BLaER1 treated with 17β-estradiol and CSF1 and Interleukin-3, amounts not matched to agents 10 nM and 100 nM (cell line): Measurements from ENCODE around the gene TMEM156.

Source experiments
- H3K27ac ChIP-seq, 11 experiments: shearing (Covaris generic); formaldehyde crosslinking; 2 replicates each; pipeline ENCODE4 v1.8.1; 2022
- H3K27me3 ChIP-seq, 11 experiments: shearing (Covaris generic); formaldehyde crosslinking; 2 replicates each; pipeline ENCODE4 v1.8.1; 2022
- H3K36me3 ChIP-seq, 11 experiments: shearing (Covaris generic); formaldehyde crosslinking; 2 replicates each; pipeline ENCODE4 v1.8.1; 2022
- H3K4me1 ChIP-seq, 10 experiments: shearing (Covaris generic); formaldehyde crosslinking; 2 replicates each; pipeline ENCODE4 v1.8.1; 2022
- H3K4me2 ChIP-seq, 11 experiments: shearing (Covaris generic); formaldehyde crosslinking; 2 replicates each; pipeline ENCODE4 v1.8.1; 2022
- H3K4me3 ChIP-seq, 10 experiments: shearing (Covaris generic); formaldehyde crosslinking; 2 replicates each; pipeline ENCODE4 v1.8.1; 2022
- H3K9ac ChIP-seq, 11 experiments: shearing (Covaris generic); formaldehyde crosslinking; 2 replicates each; pipeline ENCODE4 v1.8.1; 2022
- H3K9me3 ChIP-seq, 11 experiments: shearing (Covaris generic); formaldehyde crosslinking; replicated peaks in 1 of 11; 2 replicates each; pipeline ENCODE4 v1.8.1; 2022
- H4K20me1 ChIP-seq, 11 experiments: shearing (Covaris generic); formaldehyde crosslinking; 2 replicates each; pipeline ENCODE4 v1.8.1; 2022
- Cebpa-rat ChIP-seq, 11 experiments: shearing (Covaris generic); IDR thresholded peaks; 2 replicates each; pipeline ENCODE4 v1.8.1; 2022

TMEM156 gene

GRCh38 chr4:39062094-39062769, 30.0 kb upstream of the TMEM156 start, which contains the start of gene KLHL5:
Gene KLHL5 (plus strand): TSS chr4:39062232. CDS start chr4:39062653, 421 bp downstream.
- TF ChIP-seq Cebpa-rat (IDR thresholded peaks at IDR 0.05) = no peak
- Histone ChIP-seq H3K27ac (no peak within 1 kb of the TSS), H4K20me1 (peaks cover 0 to 47% (median 8%) of the 10 kb centered on the region in 11 experiments; a peak in 7 of 22 replicates), H3K9ac (no peak within 1 kb of the TSS), H3K27me3 (no peaks in the 10 kb centered on the region), H3K4me3 (no peak within 1 kb of the TSS), H3K4me1 (peaks cover 0 to 14% (median 0%) of the 10 kb centered on the region in 10 experiments; a peak in 7 of 20 replicates), H3K36me3 (no peaks in the 10 kb centered on the region; a peak in 1 of 22 replicates), H3K4me2 (peak within 1 kb of the TSS in 4 of 11 experiments; percentile 1 to 13 (median 4); a peak in 3 of 22 replicates), H3K9me3 (no peaks in the 10 kb centered on the region)

GRCh38 chr4:39061457-39061856, 29.2 kb upstream of the TMEM156 start:
- no peak overlapping the region for H3K4me3 ChIP-seq
- TF ChIP-seq Cebpa-rat (IDR thresholded peaks at IDR 0.05) = no peak
- no peaks in the 10 kb centered on the region; a peak in 1 of 22 replicates for H3K36me3 ChIP-seq
- H3K27me3 ChIP-seq = no peaks in the 10 kb centered on the region
- peaks cover 0 to 14% (median 0%) of the 10 kb centered on the region in 10 experiments; a peak in 7 of 20 replicates for H3K4me1 ChIP-seq
- no peak overlapping the region for H3K9ac ChIP-seq
- H3K9me3 ChIP-seq = no peaks in the 10 kb centered on the region
- 0 out of 22 replicates have a peak overlapping the region, but pooled peaks of 1 of the 11 experiments have one; percentile 13 for H3K4me2 ChIP-seq
- no peak overlapping the region for H3K27ac ChIP-seq
- peaks cover 0 to 53% (median 8%) of the 10 kb centered on the region in 11 experiments; a peak in 7 of 22 replicates for H4K20me1 ChIP-seq

GRCh38 chr4:39056023-39056422, 23.8 kb upstream of the TMEM156 start:
- H3K27ac ChIP-seq = no peak overlapping the region
- peaks cover 0 to 4% (median 0%) of the 10 kb centered on the region in 10 experiments; a peak in 1 of 20 replicates for H3K4me1 ChIP-seq
- H3K9ac ChIP-seq = no peak overlapping the region
- peaks cover 0 to 87% (median 11%) of the 10 kb centered on the region in 11 experiments; a peak in 10 of 22 replicates for H4K20me1 ChIP-seq
- no peaks in the 10 kb centered on the region for H3K27me3 ChIP-seq
- TF ChIP-seq Cebpa-rat (IDR thresholded peaks at IDR 0.05) = no peak
- no peaks in the 10 kb centered on the region for H3K9me3 ChIP-seq
- no peak overlapping the region for H3K4me2 ChIP-seq
- no peak overlapping the region for H3K4me3 ChIP-seq
- no peaks in the 10 kb centered on the region for H3K36me3 ChIP-seq

GRCh38 chr4:39054497-39054896, 22.3 kb upstream of the TMEM156 start:
- no peaks in the 10 kb centered on the region for H3K36me3 ChIP-seq
- no peak overlapping the region for H3K27ac ChIP-seq
- H3K4me1 ChIP-seq = peaks cover 0 to 4% (median 0%) of the 10 kb centered on the region in 10 experiments; a peak in 1 of 20 replicates
- no peaks in the 10 kb centered on the region for H3K27me3 ChIP-seq
- TF ChIP-seq Cebpa-rat (IDR thresholded peaks at IDR 0.05) = no peak
- H3K9me3 ChIP-seq = no peaks in the 10 kb centered on the region
- H4K20me1 ChIP-seq = peaks cover 0 to 83% (median 14%) of the 10 kb centered on the region in 11 experiments; a peak in 11 of 22 replicates
- no peak overlapping the region for H3K4me3 ChIP-seq
- H3K9ac ChIP-seq = no peak overlapping the region
- no peak overlapping the region for H3K4me2 ChIP-seq

DNA sequence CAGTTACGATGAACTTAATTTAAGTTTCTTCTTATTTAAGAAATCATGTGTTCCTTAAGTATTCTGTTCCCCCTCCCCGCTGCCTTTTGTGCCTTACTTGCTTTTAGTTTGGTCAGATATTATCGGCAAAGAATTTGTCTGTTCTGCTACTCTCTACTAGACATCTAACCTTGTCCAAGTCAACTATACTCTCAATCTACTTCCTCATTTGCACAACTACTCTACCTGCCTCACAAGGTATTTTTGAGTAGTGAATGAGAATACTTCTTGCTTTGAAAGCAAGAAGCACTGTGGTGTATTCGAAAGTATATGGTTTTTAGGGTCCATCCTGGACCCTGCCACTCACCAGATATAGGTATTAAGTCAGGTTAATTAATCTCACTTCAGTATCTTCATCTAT, 21.8 kb upstream of the TMEM156 start:
- H3K9me3 ChIP-seq = no peaks in the 10 kb centered on the region
- H3K27ac ChIP-seq = no peak overlapping the region
- TF ChIP-seq Cebpa-rat (IDR thresholded peaks at IDR 0.05) = no peak
- H3K27me3 ChIP-seq = no peaks in the 10 kb centered on the region
- no peak overlapping the region for H3K9ac ChIP-seq
- no peak overlapping the region for H3K4me2 ChIP-seq
- H3K4me3 ChIP-seq = no peak overlapping the region
- peaks cover 0 to 83% (median 18%) of the 10 kb centered on the region in 11 experiments; a peak in 11 of 22 replicates for H4K20me1 ChIP-seq
- H3K4me1 ChIP-seq = peaks cover 0 to 4% (median 0%) of the 10 kb centered on the region in 10 experiments; a peak in 3 of 20 replicates
- no peaks in the 10 kb centered on the region for H3K36me3 ChIP-seq

DNA sequence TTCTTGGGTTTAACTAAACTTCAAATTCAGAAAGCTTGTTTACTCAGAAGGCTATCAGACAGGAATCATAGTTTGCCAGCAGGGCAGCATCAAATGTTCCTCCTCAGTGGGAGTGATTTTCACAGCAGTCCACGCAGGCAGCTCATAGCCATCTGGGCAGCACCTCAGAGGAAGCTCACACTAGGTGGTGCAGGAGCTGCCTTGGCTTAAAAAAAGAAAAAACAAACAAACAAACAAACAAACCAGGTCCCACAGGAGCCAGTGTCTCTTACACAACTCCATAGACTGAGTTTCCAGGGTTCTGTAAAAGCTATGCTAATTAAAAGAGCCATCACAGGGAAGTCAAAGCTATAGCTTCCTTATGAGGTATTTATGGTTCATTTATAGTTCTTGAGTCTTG, 19.3 kb upstream of the TMEM156 start:
- Histone ChIP-seq H4K20me1 (peaks cover 0 to 90% (median 18%) of the 10 kb centered on the region in 11 experiments; a peak in 14 of 22 replicates), H3K27ac (no peak overlapping the region)
- TF ChIP-seq Cebpa-rat (IDR thresholded peaks at IDR 0.05) = no peak

GRCh38 chr4:39050590-39050989, 18.4 kb upstream of the TMEM156 start:
- Histone ChIP-seq H3K27ac (no peak overlapping the region), H4K20me1 (peaks cover 0 to 87% (median 16%) of the 10 kb centered on the region in 11 experiments; a peak in 15 of 22 replicates), H3K4me3 (no peak overlapping the region), H3K4me2 (no peak overlapping the region), H3K9ac (no peak overlapping the region), H3K36me3 (no peaks in the 10 kb centered on the region), H3K9me3 (no peaks in the 10 kb centered on the region), H3K4me1 (peaks cover 8 to 35% (median 26%) of the 10 kb centered on the region in 10 experiments; a peak in 19 of 20 replicates), H3K27me3 (no peaks in the 10 kb centered on the region)
- TF ChIP-seq Cebpa-rat (IDR thresholded peaks at IDR 0.05) = no peak

More for the DNA sequence above, 19.3 kb upstream of the TMEM156 start:
- Histone ChIP-seq H3K9ac (no peak overlapping the region), H3K9me3 (no peaks in the 10 kb centered on the region), H3K4me1 (peaks cover 0 to 28% (median 17%) of the 10 kb centered on the region in 10 experiments; a peak in 17 of 20 replicates), H3K27me3 (no peaks in the 10 kb centered on the region), H3K4me3 (no peak overlapping the region), H3K36me3 (no peaks in the 10 kb centered on the region), H3K4me2 (no peak overlapping the region)

GRCh38 chr4:39048311-39048710, 16.1 kb upstream of the TMEM156 start:
- no peak for TF ChIP-seq Cebpa-rat (IDR thresholded peaks at IDR 0.05)
- no peak overlapping the region for H3K4me3 ChIP-seq
- no peaks in the 10 kb centered on the region for H3K9me3 ChIP-seq
- H4K20me1 ChIP-seq = peaks cover 0 to 64% (median 11%) of the 10 kb centered on the region in 11 experiments; a peak in 14 of 22 replicates
- no peaks in the 10 kb centered on the region for H3K36me3 ChIP-seq
- H3K27ac ChIP-seq = no peak overlapping the region
- H3K27me3 ChIP-seq = no peaks in the 10 kb centered on the region
- no peak overlapping the region for H3K9ac ChIP-seq
- peak overlapping the region in 7 of 11 experiments; percentile 3 to 85 (median 10); a peak in 10 of 22 replicates for H3K4me2 ChIP-seq
- peaks cover 17 to 42% (median 34%) of the 10 kb centered on the region in 10 experiments for H3K4me1 ChIP-seq

DNA sequence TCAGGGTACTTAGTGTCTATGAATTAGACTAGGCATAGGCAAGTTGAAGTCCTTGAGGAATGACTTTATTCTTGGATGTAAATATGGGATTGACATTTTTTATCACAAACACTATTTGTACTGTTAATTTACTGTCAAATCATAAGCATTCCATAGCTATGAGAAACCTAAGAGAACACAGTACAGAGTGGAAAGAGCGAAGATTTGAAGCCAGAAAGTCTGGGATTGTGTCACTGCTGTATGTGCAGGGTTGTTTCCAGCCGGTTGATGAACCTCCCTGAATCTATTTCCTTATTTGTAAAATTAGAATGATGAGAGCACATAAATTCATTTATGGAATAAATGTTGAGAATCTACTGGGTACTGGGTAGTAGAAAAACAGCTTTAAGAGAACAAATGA, 15.5 kb upstream of the TMEM156 start:
- no peak for TF ChIP-seq Cebpa-rat (IDR thresholded peaks at IDR 0.05)
- H3K27me3 ChIP-seq = no peaks in the 10 kb centered on the region
- no peak overlapping the region for H3K27ac ChIP-seq
- H3K9ac ChIP-seq = no peak overlapping the region
- H3K4me1 ChIP-seq = peaks cover 23 to 49% (median 40%) of the 10 kb centered on the region in 10 experiments
- peak overlapping the region in 6 of 11 experiments; percentile 3 to 85 (median 22); a peak in 7 of 22 replicates for H3K4me2 ChIP-seq
- no peaks in the 10 kb centered on the region for H3K36me3 ChIP-seq
- H3K4me3 ChIP-seq = no peak overlapping the region
- H3K9me3 ChIP-seq = no peaks in the 10 kb centered on the region
- H4K20me1 ChIP-seq = peaks cover 0 to 58% (median 11%) of the 10 kb centered on the region in 11 experiments; a peak in 14 of 22 replicates
